ENCODE results near the gene FAM13A.

The FAM13A gene

GRCh38 chr4:88814043-88814617, 242.9 kb downstream of the FAM13A start:
- Histone ChIP-seq H3K4me2 (ENCODE audit: insufficient read depth, low read length, poor library complexity, severe bottlenecking) (no peak overlapping the region), H3K4me3 (ENCODE audit: low read length in 2 of 2) (no peak overlapping the region), H3K27me3 (ENCODE audit: control insufficient read depth in 3 of 3, insufficient read depth in 3 of 3, low read depth in 1 of 3, low read length in 3 of 3) (no peaks in the 10 kb centered on the region), H3K79me1 (ENCODE audit: low read depth, low read length) (no peaks in the 10 kb centered on the region), H3K36me3 (replicated peaks in 1 of 2; ENCODE audit: control insufficient read depth in 2 of 2, insufficient read depth in 2 of 2, low read length in 2 of 2) (no peaks in the 10 kb centered on the region), H2BK12ac (ENCODE audit: low read length) (no peak overlapping the region), H3K9ac (ENCODE audit: low read depth, low read length, poor library complexity) (no peak overlapping the region), H2AK5ac (ENCODE audit: low read depth, low read length) (no peak overlapping the region), H3K4me1 (ENCODE audit: control insufficient read depth in 2 of 2, insufficient read depth in 1 of 2, low read depth in 1 of 2, low read length in 2 of 2) (peaks cover 0 to 7% of the 10 kb centered on the region in 2 donors), H2BK15ac (ENCODE audit: low read length) (no peak overlapping the region), H3K23ac (ENCODE audit: low read depth, low read length, poor library complexity) (no peak overlapping the region), H3K4ac (ENCODE audit: low read length) (no peak overlapping the region), H4K91ac (ENCODE audit: low read depth, low read length, poor library complexity) (no peak overlapping the region), H2BK120ac (ENCODE audit: low read depth, low read length) (no peak overlapping the region), H2BK5ac (ENCODE audit: low read length) (no peak overlapping the region), H2AFZ (ENCODE audit: low read length) (no peak overlapping the region), H3K14ac (ENCODE audit: low read length) (no peak overlapping the region), H3K27ac (replicated peaks; ENCODE audit: low read length) (no peak overlapping the region), H3K18ac (ENCODE audit: low read length) (no peak overlapping the region), H3K9me3 (replicated peaks in 1 of 2; ENCODE audit: control insufficient read depth in 2 of 2, insufficient read depth in 1 of 2, low read depth in 1 of 2, low read length in 2 of 2) (no peaks in the 10 kb centered on the region), H4K8ac (ENCODE audit: low read depth, low read length) (no peak overlapping the region)
- WGBS, 2 donors (ENCODE audit: extremely low coverage in 2 of 2, insufficient read length in 2 of 2, insufficient replicate concordance in 1 of 2), result no CpG with 5 or more reads among the region's 6 CpGs
- no peak for DNase-seq (ENCODE audit: low spot score)

- Histone ChIP-seq H2BK12ac (ENCODE audit: low read length) (no peak overlapping the region), H3K27me3 (ENCODE audit: control insufficient read depth in 3 of 3, insufficient read depth in 3 of 3, low read depth in 1 of 3, low read length in 3 of 3) (no peaks in the 10 kb centered on the region), H3K79me1 (ENCODE audit: low read depth, low read length) (no peaks in the 10 kb centered on the region), H3K4me1 (ENCODE audit: control insufficient read depth in 2 of 2, insufficient read depth in 1 of 2, low read depth in 1 of 2, low read length in 2 of 2) (peaks cover 0 to 7% of the 10 kb centered on the region in 2 donors), H2BK120ac (ENCODE audit: low read depth, low read length) (no peak overlapping the region), H3K4me2 (ENCODE audit: insufficient read depth, low read length, poor library complexity, severe bottlenecking) (no peak overlapping the region), H3K18ac (ENCODE audit: low read length) (no peak overlapping the region), H3K14ac (ENCODE audit: low read length) (no peak overlapping the region), H4K8ac (ENCODE audit: low read depth, low read length) (no peak overlapping the region), H2AFZ (ENCODE audit: low read length) (no peak overlapping the region), H3K4me3 (ENCODE audit: low read length in 2 of 2) (no peak overlapping the region), H2AK5ac (ENCODE audit: low read depth, low read length) (no peak overlapping the region), H3K4ac (ENCODE audit: low read length) (no peak overlapping the region), H3K27ac (replicated peaks; ENCODE audit: low read length) (no peak overlapping the region), H3K36me3 (replicated peaks in 1 of 2; ENCODE audit: control insufficient read depth in 2 of 2, insufficient read depth in 2 of 2, low read length in 2 of 2) (no peaks in the 10 kb centered on the region), H2BK15ac (ENCODE audit: low read length) (no peak overlapping the region), H4K91ac (ENCODE audit: low read depth, low read length, poor library complexity) (no peak overlapping the region), H3K9me3 (replicated peaks in 1 of 2; ENCODE audit: control insufficient read depth in 2 of 2, insufficient read depth in 1 of 2, low read depth in 1 of 2, low read length in 2 of 2) (no peaks in the 10 kb centered on the region), H3K9ac (ENCODE audit: low read depth, low read length, poor library complexity) (no peak overlapping the region), H3K23ac (ENCODE audit: low read depth, low read length, poor library complexity) (no peak overlapping the region), H2BK5ac (ENCODE audit: low read length) (no peak overlapping the region)
- WGBS, 2 donors (ENCODE audit: extremely low coverage in 2 of 2, insufficient read length in 2 of 2, insufficient replicate concordance in 1 of 2), result no CpG with 5 or more reads among the region's 4 CpGs
- no peak for DNase-seq (ENCODE audit: low spot score)
These were observed 244.0 kb downstream of the FAM13A start for GRCh38 chr4:88813013-88813412.

- Histone ChIP-seq H2BK15ac (ENCODE audit: low read length) (no peak overlapping the region), H2BK5ac (ENCODE audit: low read length) (no peak overlapping the region), H2AK5ac (ENCODE audit: low read depth, low read length) (no peak overlapping the region), H3K4ac (ENCODE audit: low read length) (no peak overlapping the region), H3K4me1 (ENCODE audit: control insufficient read depth in 2 of 2, insufficient read depth in 1 of 2, low read depth in 1 of 2, low read length in 2 of 2) (peaks cover 0 to 7% of the 10 kb centered on the region in 2 donors), H3K36me3 (replicated peaks in 1 of 2; ENCODE audit: control insufficient read depth in 2 of 2, insufficient read depth in 2 of 2, low read length in 2 of 2) (no peaks in the 10 kb centered on the region), H4K91ac (ENCODE audit: low read depth, low read length, poor library complexity) (no peak overlapping the region), H3K79me1 (ENCODE audit: low read depth, low read length) (no peaks in the 10 kb centered on the region), H3K9me3 (replicated peaks in 1 of 2; ENCODE audit: control insufficient read depth in 2 of 2, insufficient read depth in 1 of 2, low read depth in 1 of 2, low read length in 2 of 2) (no peaks in the 10 kb centered on the region), H2AFZ (ENCODE audit: low read length) (no peak overlapping the region), H3K4me3 (ENCODE audit: low read length in 2 of 2) (no peak overlapping the region), H3K4me2 (ENCODE audit: insufficient read depth, low read length, poor library complexity, severe bottlenecking) (no peak overlapping the region), H3K18ac (ENCODE audit: low read length) (no peak overlapping the region), H3K9ac (ENCODE audit: low read depth, low read length, poor library complexity) (no peak overlapping the region), H2BK12ac (ENCODE audit: low read length) (no peak overlapping the region), H3K14ac (ENCODE audit: low read length) (no peak overlapping the region), H2BK120ac (ENCODE audit: low read depth, low read length) (no peak overlapping the region), H4K8ac (ENCODE audit: low read depth, low read length) (no peak overlapping the region), H3K27me3 (ENCODE audit: control insufficient read depth in 3 of 3, insufficient read depth in 3 of 3, low read depth in 1 of 3, low read length in 3 of 3) (no peaks in the 10 kb centered on the region), H3K23ac (ENCODE audit: low read depth, low read length, poor library complexity) (no peak overlapping the region), H3K27ac (replicated peaks; ENCODE audit: low read length) (no peak overlapping the region)
- no peak for DNase-seq (ENCODE audit: low spot score)
- WGBS, 2 donors (ENCODE audit: extremely low coverage in 2 of 2, insufficient read length in 2 of 2, insufficient replicate concordance in 1 of 2), result no CpG with 5 or more reads among the region's 1 CpG
These were observed 244.6 kb downstream of the FAM13A start for GRCh38 chr4:88812420-88812819.

- H3K4ac ChIP-seq (ENCODE audit: low read length), result no peak overlapping the region
- DNase-seq (ENCODE audit: low spot score), result no peak
- no peak overlapping the region for H3K4me3 ChIP-seq (ENCODE audit: low read length in 2 of 2)
- H3K18ac ChIP-seq (ENCODE audit: low read length), result no peak overlapping the region
- no peak overlapping the region for H2BK120ac ChIP-seq (ENCODE audit: low read depth, low read length)
- no peak overlapping the region for H2AK5ac ChIP-seq (ENCODE audit: low read depth, low read length)
- H4K91ac ChIP-seq (ENCODE audit: low read depth, low read length, poor library complexity), result no peak overlapping the region
- H3K36me3 ChIP-seq (replicated peaks in 1 of 2; ENCODE audit: control insufficient read depth in 2 of 2, insufficient read depth in 2 of 2, low read length in 2 of 2), result no peaks in the 10 kb centered on the region
- no peaks in the 10 kb centered on the region for H3K27me3 ChIP-seq (ENCODE audit: control insufficient read depth in 3 of 3, insufficient read depth in 3 of 3, low read depth in 1 of 3, low read length in 3 of 3)
- no peak overlapping the region for H2AFZ ChIP-seq (ENCODE audit: low read length)
- no peak overlapping the region for H3K27ac ChIP-seq (replicated peaks; ENCODE audit: low read length)
- H3K4me1 ChIP-seq (ENCODE audit: control insufficient read depth in 2 of 2, insufficient read depth in 1 of 2, low read depth in 1 of 2, low read length in 2 of 2), result peaks cover 0 to 7% of the 10 kb centered on the region in 2 donors
- no peak overlapping the region for H3K9ac ChIP-seq (ENCODE audit: low read depth, low read length, poor library complexity)
- H2BK5ac ChIP-seq (ENCODE audit: low read length), result no peak overlapping the region
- no peaks in the 10 kb centered on the region for H3K79me1 ChIP-seq (ENCODE audit: low read depth, low read length)
- no peak overlapping the region for H2BK15ac ChIP-seq (ENCODE audit: low read length)
- no peak overlapping the region for H3K14ac ChIP-seq (ENCODE audit: low read length)
- no peak overlapping the region for H3K4me2 ChIP-seq (ENCODE audit: insufficient read depth, low read length, poor library complexity, severe bottlenecking)
- H4K8ac ChIP-seq (ENCODE audit: low read depth, low read length), result no peak overlapping the region
- no peaks in the 10 kb centered on the region for H3K9me3 ChIP-seq (replicated peaks in 1 of 2; ENCODE audit: control insufficient read depth in 2 of 2, insufficient read depth in 1 of 2, low read depth in 1 of 2, low read length in 2 of 2)
- H2BK12ac ChIP-seq (ENCODE audit: low read length), result no peak overlapping the region
- no CpG with 5 or more reads among the region's 1 CpG for WGBS, 2 donors (ENCODE audit: extremely low coverage in 2 of 2, insufficient read length in 2 of 2, insufficient replicate concordance in 1 of 2)
- no peak overlapping the region for H3K23ac ChIP-seq (ENCODE audit: low read depth, low read length, poor library complexity)
These were observed 245.1 kb downstream of the FAM13A start for GRCh38 chr4:88811904-88812303.
